GM23248 (cell line): ENCODE measurements around the gene CDH11. TPM values are rescaled to one million over a fixed set of nuclear protein-coding genes. Genes with fewer than 3 reads are reported as not detected.
A peak's percentile ranks its signal among the peaks of the same experiment; 100 is the strongest.

Source experiments
- DNase-seq: peaks from one replicate; pipeline ENCODE4 v3.0.0-alpha.2; 2015
- H2AFZ ChIP-seq: fragments of 200-600 bp; sonication (generic); 2 replicates; pipeline ENCODE4 v1.6.1; 2016; ENCODE audit warnings: antibody characterized with exemption
- H3F3A ChIP-seq: fragments of 200-600 bp; sonication (generic); 2 replicates; pipeline ENCODE4 v1.6.1; 2016; ENCODE audit warnings: mild to moderate bottlenecking, antibody characterized with exemption, mixed run types; ENCODE audit not compliant: insufficient read depth
- H3K27ac ChIP-seq: fragments of 200-600 bp; sonication (generic); 2 replicates; pipeline ENCODE4 v1.5.1; 2016; ENCODE audit warnings: mild to moderate bottlenecking
- H3K27me3 ChIP-seq: fragments of 200-600 bp; sonication (generic); replicated peaks from 2 replicates; pipeline ENCODE4 v1.6.1; 2016; ENCODE audit warnings: mild to moderate bottlenecking; ENCODE audit not compliant: insufficient read depth
- H3K36me3 ChIP-seq: fragments of 200-600 bp; sonication (generic); 2 replicates; pipeline ENCODE4 v1.6.1; 2016; ENCODE audit warnings: low read depth, mild to moderate bottlenecking
- H3K4me1 ChIP-seq: fragments of 200-600 bp; sonication (generic); 2 replicates; pipeline ENCODE4 v1.6.1; 2016; ENCODE audit warnings: mild to moderate bottlenecking; ENCODE audit not compliant: insufficient read depth
- H3K4me2 ChIP-seq: fragments of 200-600 bp; sonication (generic); one replicate; pipeline ENCODE4 v1.6.1; 2016; ENCODE audit warnings: mild to moderate bottlenecking; ENCODE audit not compliant: unreplicated experiment
- H3K4me3 ChIP-seq: fragments of 200-600 bp; sonication (generic); 2 replicates; pipeline ENCODE4 v1.5.1; 2016; ENCODE audit warnings: mild to moderate bottlenecking
- H3K79me2 ChIP-seq: fragments of 200-600 bp; sonication (generic); 2 replicates; pipeline ENCODE4 v1.6.1; 2016; ENCODE audit warnings: mild to moderate bottlenecking; ENCODE audit not compliant: insufficient read depth
- H3K9ac ChIP-seq: fragments of 200-600 bp; sonication (generic); 2 replicates; pipeline ENCODE4 v1.6.1; 2016; ENCODE audit warnings: mild to moderate bottlenecking
- H3K9me2 ChIP-seq: fragments of 200-600 bp; sonication (generic); 2 replicates; pipeline ENCODE4 v1.6.1; 2016; ENCODE audit warnings: mixed run types, mild to moderate bottlenecking, moderate library complexity; ENCODE audit not compliant: insufficient read depth
- H3K9me3 ChIP-seq: fragments of 200-600 bp; sonication (generic); one replicate; pipeline ENCODE4 v1.6.1; 2017; ENCODE audit warnings: low read depth
- H4K20me1 ChIP-seq: fragments of 200-600 bp; sonication (generic); 2 replicates; pipeline ENCODE4 v1.6.0; 2016; ENCODE audit not compliant: insufficient read depth
- EZH2 ChIP-seq: fragments of 200-600 bp; sonication (generic); IDR thresholded peaks from 2 replicates; pipeline ENCODE4 v1.6.1; 2018; ENCODE audit warnings: antibody characterized with exemption, mild to moderate bottlenecking; ENCODE audit not compliant: insufficient read depth, poor library complexity, severe bottlenecking
- EZH2phosphoT487 ChIP-seq: fragments of 200-600 bp; sonication (generic); IDR thresholded peaks from 2 replicates; pipeline ENCODE4 v1.6.1; 2018; ENCODE audit warnings: antibody characterized with exemption, moderate library complexity, mild to moderate bottlenecking, low read depth; ENCODE audit not compliant: insufficient read depth
- WGBS, 2 experiments: methylation state at CpG; one replicate each; pipeline ENCODE4 v1.1.6; 2015 to 2017; ENCODE audit warnings: low lambda C conversion rate in 2 of 2, low coverage in 1 of 2; ENCODE audit errors: missing lambda C conversion rate in 2 of 2; 5-methylcytosine and 5-hydroxymethylcytosine counted together
- in situ Hi-C: fragments of 300-500 bp; cut with MboI; formaldehyde crosslinking; loops from 2 replicates; pipeline ENCODE4 v1.15.0; 2020
- polyA plus RNA-seq: library from polyadenylated mRNA; unstranded; fragments of >200 nt; fragmentation: Nextera tagmentation; extraction: Ambion mirVana; gene quantifications from 2 replicates; pipeline ENCODE4 v1.2.1, GENCODE V29; 2016
- total RNA-seq: library from RNA; depleted of rRNA; stranded (reverse); fragments of >200 nt; shearing (Covaris generic); gene quantifications from 2 replicates; pipeline ENCODE4 v1.2.3, GENCODE V29; 2014

The CDH11 gene
- total and polyA plus RNA-seq, 2 experiments from 2014 or later, result 264 to 525 TPM

DNA sequence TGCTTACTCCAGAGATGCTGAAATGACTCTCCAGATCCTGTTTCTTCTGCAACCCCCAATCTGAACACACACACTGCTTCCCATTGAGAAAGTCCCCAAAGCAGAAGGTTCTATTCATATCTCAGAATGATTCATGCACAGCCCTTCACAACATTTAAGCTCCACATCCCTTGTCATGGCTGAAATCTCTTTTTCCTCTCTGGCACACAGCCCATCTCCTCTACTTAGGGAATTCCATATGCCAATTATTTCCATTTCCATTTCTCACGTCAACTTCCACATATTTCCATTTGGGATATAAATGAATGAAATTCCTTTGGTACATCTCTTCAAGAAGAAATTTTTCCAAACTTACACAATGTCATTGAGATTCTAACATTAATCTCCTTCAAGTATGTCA, 119.6 kb downstream of the CDH11 start:
- in situ Hi-C loops, result no loop called here
- H3K27ac ChIP-seq, result peak overlapping the region; percentile 62
- peaks cover 93% of the 10 kb centered on the region for H3K79me2 ChIP-seq
- no peaks in the 10 kb centered on the region for H3K27me3 ChIP-seq
- WGBS, 2 experiments, result 46 to 50% methylated on average over 1 of the region's 1 CpG
- peak overlapping the region; percentile 5 for H3K4me2 ChIP-seq
- H4K20me1 ChIP-seq, result no peaks in the 10 kb centered on the region
- no peaks in the 10 kb centered on the region for H3K9me2 ChIP-seq
- H2AFZ ChIP-seq, result no peak overlapping the region
- peaks cover 55% of the 10 kb centered on the region for H3F3A ChIP-seq
- peaks cover 6% of the 10 kb centered on the region for H3K4me1 ChIP-seq
- peaks cover 84% of the 10 kb centered on the region for H3K36me3 ChIP-seq
- peak; percentile 65 for DNase-seq
- no peak overlapping the region for H3K4me3 ChIP-seq
- no peaks in the 10 kb centered on the region for H3K9me3 ChIP-seq
- TF ChIP-seq EZH2phosphoT487 (no peak), EZH2 (no peak)
- H3K9ac ChIP-seq, result no peak overlapping the region

DNA sequence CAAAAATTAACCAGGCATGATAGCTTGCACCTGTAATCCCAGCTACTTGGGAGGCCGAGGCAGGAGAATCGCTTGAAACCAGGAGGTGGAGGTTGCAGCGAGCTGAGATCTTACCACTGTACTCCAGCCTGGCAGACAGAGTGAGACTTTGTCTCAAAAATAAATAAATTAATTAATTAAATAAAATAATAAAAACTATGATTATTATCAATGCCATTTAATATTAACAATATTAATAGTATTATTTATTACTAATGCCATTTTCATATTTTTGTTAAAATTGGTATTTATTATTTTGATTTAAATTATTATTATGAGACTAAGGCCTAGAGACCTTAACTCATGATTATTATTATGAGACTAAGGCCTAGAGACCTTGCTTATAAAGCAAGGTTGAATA, 121.2 kb downstream of the CDH11 start:
- Histone ChIP-seq H3K27me3 (no peaks in the 10 kb centered on the region), H3K9ac (no peak overlapping the region), H4K20me1 (no peaks in the 10 kb centered on the region), H3K27ac (no peak overlapping the region), H3K9me3 (no peaks in the 10 kb centered on the region), H2AFZ (no peak overlapping the region), H3K36me3 (peaks cover 75% of the 10 kb centered on the region), H3K9me2 (no peaks in the 10 kb centered on the region), H3K4me2 (no peak overlapping the region), H3K4me3 (no peak overlapping the region), H3K4me1 (peaks cover 6% of the 10 kb centered on the region), H3F3A (peaks cover 56% of the 10 kb centered on the region), H3K79me2 (peaks cover 92% of the 10 kb centered on the region)
- 98% methylated on average over 3 of the region's 3 CpGs for WGBS, 2 experiments
- DNase-seq, result no peak
- in situ Hi-C loops, result no loop called here
- TF ChIP-seq EZH2 (no peak), EZH2phosphoT487 (no peak)

DNA sequence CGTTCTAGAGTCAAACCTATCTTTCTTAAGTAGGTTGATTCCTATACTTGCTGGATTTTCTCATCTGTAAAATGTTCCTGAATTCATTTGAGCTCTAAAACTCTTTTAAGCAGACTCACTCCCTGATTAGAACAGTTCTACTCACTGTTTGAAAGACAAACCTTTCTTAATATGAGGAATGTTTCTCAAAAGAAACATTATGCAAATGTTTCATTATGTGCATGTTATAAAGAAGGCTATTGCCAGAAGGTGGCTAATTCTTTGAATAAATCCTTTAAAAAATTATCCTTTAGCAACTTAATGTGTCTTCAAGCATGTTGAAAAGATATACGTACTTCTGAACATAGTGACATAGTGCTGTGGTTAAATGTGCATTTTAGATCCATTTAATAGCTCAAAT, 124.1 kb downstream of the CDH11 start:
- H3F3A ChIP-seq, result peaks cover 65% of the 10 kb centered on the region
- in situ Hi-C loops, result loop anchor here (25.0 kb wide), 1 partner anchor 1535 kb away; no protein-coding TSS in a partner anchor
- H3K9ac ChIP-seq, result no peak overlapping the region
- H3K4me1 ChIP-seq, result peaks cover 6% of the 10 kb centered on the region
- H3K27ac ChIP-seq, result no peak overlapping the region
- no peak for DNase-seq
- H3K9me2 ChIP-seq, result no peaks in the 10 kb centered on the region
- H2AFZ ChIP-seq, result no peak overlapping the region
- WGBS, 2 experiments, result 89 to 99% methylated on average over 2 of the region's 2 CpGs
- no peaks in the 10 kb centered on the region for H3K9me3 ChIP-seq
- H4K20me1 ChIP-seq, result no peaks in the 10 kb centered on the region; the same call in 1 of the 2 replicates
- no peaks in the 10 kb centered on the region for H3K27me3 ChIP-seq
- H3K4me3 ChIP-seq, result no peak overlapping the region
- TF ChIP-seq EZH2 (no peak), EZH2phosphoT487 (no peak)
- peaks cover 62% of the 10 kb centered on the region for H3K36me3 ChIP-seq
- peaks cover 95% of the 10 kb centered on the region for H3K79me2 ChIP-seq
- H3K4me2 ChIP-seq, result no peak overlapping the region

DNA sequence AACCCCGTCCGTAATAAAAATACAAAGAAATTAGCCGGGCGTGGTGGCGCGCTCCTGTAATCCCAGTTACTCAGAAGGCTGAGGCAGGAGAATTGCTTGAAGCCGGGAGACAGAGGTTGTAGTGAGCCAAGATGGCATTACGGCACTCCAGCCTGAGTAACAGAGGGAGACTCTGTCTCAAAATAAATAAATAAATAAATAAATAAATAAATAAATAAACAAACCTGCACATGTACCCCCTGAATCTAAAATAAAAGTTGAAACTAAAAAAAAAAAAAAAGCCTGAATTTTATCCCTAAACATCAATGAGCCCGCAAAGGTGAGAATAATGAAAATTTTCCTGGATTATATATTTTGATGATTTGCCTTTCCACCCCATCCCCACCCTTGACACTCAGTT, 124.7 kb downstream of the CDH11 start:
- Histone ChIP-seq H3K9ac (no peak overlapping the region), H3K4me2 (no peak overlapping the region), H4K20me1 (no peaks in the 10 kb centered on the region; the same call in 1 of the 2 replicates), H3K27ac (no peak overlapping the region), H3K36me3 (peaks cover 69% of the 10 kb centered on the region), H3K4me1 (peaks cover 6% of the 10 kb centered on the region), H3F3A (peaks cover 65% of the 10 kb centered on the region), H3K9me3 (no peaks in the 10 kb centered on the region), H3K4me3 (no peak overlapping the region), H3K79me2 (peaks cover 95% of the 10 kb centered on the region), H3K27me3 (no peaks in the 10 kb centered on the region), H2AFZ (no peak overlapping the region), H3K9me2 (no peaks in the 10 kb centered on the region)
- WGBS, 2 experiments, result 96 to 98% methylated on average over 9 of the region's 9 CpGs
- in situ Hi-C loops, result loop anchor here (25.0 kb wide), 1 partner anchor 1535 kb away; no protein-coding TSS in a partner anchor
- DNase-seq, result no peak
- TF ChIP-seq EZH2, result no peak
- no peak for TF ChIP-seq EZH2phosphoT487

DNA sequence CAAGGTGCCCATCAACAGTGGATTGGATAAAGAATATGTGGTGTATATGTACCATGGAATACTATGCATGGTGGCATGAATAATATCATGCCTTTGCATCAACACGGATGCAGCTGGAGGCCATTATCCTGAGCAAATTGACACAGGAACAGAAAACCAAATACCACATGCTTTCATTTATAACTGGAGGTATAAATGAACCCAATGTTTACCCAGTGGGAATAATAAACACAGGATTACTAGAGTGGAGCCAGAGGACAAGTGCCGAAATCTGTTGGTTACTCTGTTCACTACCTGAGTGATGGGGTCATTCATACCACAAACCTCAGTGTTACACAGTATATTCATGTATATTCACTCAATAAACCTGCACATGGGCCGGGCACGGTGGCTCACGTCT, 125.2 kb downstream of the CDH11 start:
- no peaks in the 10 kb centered on the region; the same call in 1 of the 2 replicates for H4K20me1 ChIP-seq
- no peak overlapping the region for H3K4me3 ChIP-seq
- 97 to 98% methylated on average over 5 of the region's 5 CpGs for WGBS, 2 experiments
- no peak overlapping the region for H2AFZ ChIP-seq
- H3K27ac ChIP-seq, result no peak overlapping the region
- H3K36me3 ChIP-seq, result peaks cover 70% of the 10 kb centered on the region
- peaks cover 66% of the 10 kb centered on the region for H3F3A ChIP-seq
- in situ Hi-C loops, result loop anchor here (25.0 kb wide), 1 partner anchor 1534 kb away; no protein-coding TSS in a partner anchor
- H3K27me3 ChIP-seq, result no peaks in the 10 kb centered on the region
- H3K4me1 ChIP-seq, result peaks cover 4% of the 10 kb centered on the region
- no peaks in the 10 kb centered on the region for H3K9me3 ChIP-seq
- no peak overlapping the region for H3K9ac ChIP-seq
- no peaks in the 10 kb centered on the region for H3K9me2 ChIP-seq
- DNase-seq, result no peak
- no peak overlapping the region for H3K4me2 ChIP-seq
- H3K79me2 ChIP-seq, result peaks cover 97% of the 10 kb centered on the region
- TF ChIP-seq EZH2phosphoT487 (no peak), EZH2 (no peak)
